Gastroesophageal sphincter (tissue), 4 donors: ENCODE measurements around the gene PRMT5. TPM values are rescaled to one million over a fixed set of nuclear protein-coding genes. Genes with fewer than 3 reads are reported as not detected.

Experiments used
- ATAC-seq: fragments of 150-250 bp; one replicate; pipeline ENCODE4 v1.9.1; 2016; ENCODE audit warnings: mild to moderate bottlenecking, moderate library complexity
- H3K27ac ChIP-seq, 4 donors: fragments of 200-600 bp; sonication (generic) in 3 of 4; 1 replicate in 3 of 4; 2 replicates in 1 of 4; pipeline ENCODE4 v1.5.1; 2016 to 2019
- H3K27me3 ChIP-seq: fragments of 200-600 bp; sonication (generic); one replicate; pipeline ENCODE4 v1.5.1; 2019
- H3K36me3 ChIP-seq, 2 donors: fragments of 200-600 bp; sonication (generic); one replicate each; pipeline ENCODE4 v1.5.1; 2019; ENCODE audit warnings: control low read depth in 1 of 2
- H3K4me1 ChIP-seq, 3 donors: fragments of 200-600 bp; sonication (generic); 1 replicate in 2 of 3; 2 replicates in 1 of 3; pipeline ENCODE4 v1.5.1; 2016 to 2019; ENCODE audit warnings: control low read depth in 2 of 3
- H3K4me3 ChIP-seq, 2 donors: fragments of 200-600 bp; sonication (generic); one replicate each; pipeline ENCODE4 v1.5.1; 2019; ENCODE audit warnings: mild to moderate bottlenecking in 1 of 2, moderate library complexity in 1 of 2
- H3K9me3 ChIP-seq, 3 donors: fragments of 200-600 bp; sonication (generic); one replicate each; pipeline ENCODE4 v1.5.1; 2017 to 2019; ENCODE audit warnings: control low read depth in 2 of 3
- CTCF ChIP-seq, 4 experiments: fragments of 200-600 bp in 2 of 4; fragments of 450-650 bp in 2 of 4; sonication (generic) in 1 of 4; IDR thresholded peaks; one replicate each; pipeline ENCODE4 v1.5.1; 2017 to 2019; ENCODE audit warnings: antibody characterized with exemption in 4 of 4, mild to moderate bottlenecking in 2 of 4, moderate library complexity in 2 of 4
- EP300 ChIP-seq: sonication (generic); formaldehyde crosslinking; IDR thresholded peaks from one replicate; pipeline ENCODE4 v1.6.1; 2017; ENCODE audit warnings: antibody characterized with exemption, mild to moderate bottlenecking
- POLR2A ChIP-seq, 2 donors: fragments of 450-650 bp; IDR thresholded peaks; one replicate each; pipeline ENCODE4 v1.6.1; 2017; ENCODE audit warnings: antibody characterized with exemption in 2 of 2, mild to moderate bottlenecking in 2 of 2, moderate library complexity in 1 of 2
- POLR2AphosphoS5 ChIP-seq: sonication (generic); formaldehyde crosslinking; IDR thresholded peaks from one replicate; pipeline ENCODE4 v1.6.1; 2017; ENCODE audit warnings: antibody characterized with exemption
- WGBS, 2 donors: methylation state at CpG; one replicate each; pipeline ENCODE4 v1.1.5; 2018; ENCODE audit warnings: low coverage in 1 of 2; 5-methylcytosine and 5-hydroxymethylcytosine counted together
- total RNA-seq, 4 donors: library from RNA; depleted of rRNA; stranded (reverse); fragments of >200 nt; gene quantifications; one replicate each; pipeline ENCODE4 v1.1.0, GENCODE V29; 2016

The PRMT5 gene
- total RNA-seq, 4 donors from 2014 or later = 39.7 to 49.2 (median 43.2) TPM

GRCh38 chr14:22871224-22872032 lies 57.7 kb downstream of the PRMT5 start, which contains the start of gene LRP10:
LRP10 (plus strand) TSS chr14:22871740; CDS start chr14:22872304, 564 bp downstream.
- H3K4me3 ChIP-seq = peak within 1 kb of the TSS; percentile 71 to 98
- H3K4me1 ChIP-seq = peaks cover 4 to 62% (median 17%) of the 10 kb centered on the region in 3 donors
- peak; percentile 92 for ATAC-seq
- H3K27ac ChIP-seq = peak within 1 kb of the TSS; percentile 94 to 100 (median 98)
- H3K27me3 ChIP-seq = no peaks in the 10 kb centered on the region
- peak in 1 of 4 experiments; percentile 1 for TF ChIP-seq CTCF (IDR thresholded peaks at IDR 0.05)
- TF ChIP-seq POLR2AphosphoS5 = peak; percentile 78
- no peak for TF ChIP-seq EP300
- TF ChIP-seq POLR2A (IDR thresholded peaks at IDR 0.05) = peak; percentile 73 to 83
- WGBS, 2 donors = 0 to 1% methylated on average over 12 to 14 of the region's 50 CpGs
- peaks cover 0 to 35% of the 10 kb centered on the region in 2 donors for H3K36me3 ChIP-seq
- no peaks in the 10 kb centered on the region for H3K9me3 ChIP-seq

DNA sequence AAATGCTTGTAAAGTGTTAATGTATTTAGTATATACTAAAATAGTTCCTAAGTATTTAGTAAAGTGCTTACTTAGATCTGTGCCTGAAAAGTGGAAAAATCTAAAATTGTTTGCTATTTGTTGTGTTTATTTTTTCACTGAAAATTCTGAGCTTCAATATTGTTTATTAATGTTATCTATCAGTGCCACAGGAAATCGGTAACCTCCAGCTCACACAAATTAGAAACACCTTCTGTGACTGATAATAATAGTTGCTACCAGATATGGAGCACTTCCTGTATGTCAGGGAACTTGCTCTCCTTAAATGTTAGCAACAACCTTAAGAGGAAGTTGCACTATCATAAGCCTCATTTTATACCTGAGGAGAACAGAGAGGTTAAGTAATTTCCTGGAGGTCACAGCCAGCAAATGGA lies 58.4 kb downstream of the PRMT5 start:
- Histone ChIP-seq H3K4me1 (peaks cover 4 to 62% (median 17%) of the 10 kb centered on the region in 3 donors), H3K36me3 (peaks cover 0 to 29% of the 10 kb centered on the region in 2 donors), H3K27ac (peak overlapping the region; percentile 94 to 100 (median 98)), H3K9me3 (no peaks in the 10 kb centered on the region), H3K27me3 (no peaks in the 10 kb centered on the region), H3K4me3 (peak overlapping the region; percentile 71 to 98)
- no peak for TF ChIP-seq EP300
- no peak for TF ChIP-seq CTCF (IDR thresholded peaks at IDR 0.05)
- TF ChIP-seq POLR2A (IDR thresholded peaks at IDR 0.05) = no peak
- TF ChIP-seq POLR2AphosphoS5 = no peak
- 0 to 20% methylated on average over 1 of the region's 1 CpG for WGBS, 2 donors
- ATAC-seq = peak; percentile 30

Other genes with a start within 250 kb of the PRMT5 start
- 10 to 100 TPM; 47.1 to 89.0 (median 72.7) TPM for gene OXA1L, start 162.7 kb downstream of the PRMT5 start, total RNA-seq
- 10 to 100 TPM in 3 of 4 donors, 1 to 10 TPM in 1; 8.1 to 36.6 (median 23.4) TPM for gene SLC7A7, start 113.9 kb downstream of the PRMT5 start, total RNA-seq
- gene MRPL52, start 99.5 kb downstream of the PRMT5 start, total RNA-seq = 10 to 100 TPM; 24.4 to 65.0 (median 35.0) TPM
- 100 to 1,000 TPM; 114 to 127 (median 123) TPM for gene MMP14, start 92.8 kb downstream of the PRMT5 start, total RNA-seq
- gene LRP10, start 57.6 kb downstream of the PRMT5 start, total RNA-seq = 100 to 1,000 TPM; 123 to 257 (median 163) TPM
- gene REM2, start 46.2 kb downstream of the PRMT5 start, total RNA-seq = under 1 TPM; 0.20 to 0.93 (median 0.47) TPM
- 100 to 1,000 TPM in 3 of 4 donors, 10 to 100 TPM in 1; 94.4 to 855 (median 368) TPM for gene RBM23, start 10.2 kb downstream of the PRMT5 start, total RNA-seq
- gene HAUS4, start 27.7 kb upstream of the PRMT5 start, total RNA-seq = 10 to 100 TPM; 31.2 to 47.6 (median 43.1) TPM
- 10 to 100 TPM in 3 of 4 donors, 1 to 10 TPM in 1; 8.8 to 27.0 (median 17.8) TPM for gene AJUBA, start 53.2 kb upstream of the PRMT5 start, total RNA-seq
- gene C14orf93, start 80.8 kb upstream of the PRMT5 start, total RNA-seq = 10 to 100 TPM in 3 of 4 donors, 1 to 10 TPM in 1; 8.4 to 16.0 (median 13.2) TPM
- 100 to 1,000 TPM; 125 to 182 (median 133) TPM for gene PSMB5, start 105.5 kb upstream of the PRMT5 start, total RNA-seq
- under 1 TPM in 1 of 4 donors, not detected in 3; 0.27 TPM for gene PSMB11, start 112.8 kb upstream of the PRMT5 start, total RNA-seq
- 1 to 10 TPM; 1.5 to 3.6 (median 2.6) TPM for gene CDH24, start 128.1 kb upstream of the PRMT5 start, total RNA-seq
- gene ACIN1, start 165.8 kb upstream of the PRMT5 start, total RNA-seq = 100 to 1,000 TPM in 1 of 4 donors, 10 to 100 TPM in 3; 55.7 to 121 (median 91.8) TPM
- gene C14orf119, start 166.1 kb upstream of the PRMT5 start, total RNA-seq = 10 to 100 TPM; 31.3 to 38.2 (median 33.4) TPM
- gene CIROP, start 175.6 kb upstream of the PRMT5 start, total RNA-seq = under 1 TPM in 2 of 4 donors, not detected in 2; 0.13 to 0.31 TPM
- not detected for gene CEBPE, start 189.9 kb upstream of the PRMT5 start, total RNA-seq